Activated CD4-positive, alpha-beta T cell treated with anti-CD3 and anti-CD28 coated beads, Interleukin-2, amount 50 U/mL, for 16 hours (primary cell): ENCODE measurements around the gene TAPT1.
"Not testable (repeated sequence)": the region's sequence is repeated elsewhere in the genome, so short reads cannot be mapped to it uniquely, and the experiment has no call there.

Experiments used
- DNase-seq: peaks from one replicate; pipeline ENCODE4 v3.0.0-alpha.2; 2020

TAPT1 gene

DNA sequence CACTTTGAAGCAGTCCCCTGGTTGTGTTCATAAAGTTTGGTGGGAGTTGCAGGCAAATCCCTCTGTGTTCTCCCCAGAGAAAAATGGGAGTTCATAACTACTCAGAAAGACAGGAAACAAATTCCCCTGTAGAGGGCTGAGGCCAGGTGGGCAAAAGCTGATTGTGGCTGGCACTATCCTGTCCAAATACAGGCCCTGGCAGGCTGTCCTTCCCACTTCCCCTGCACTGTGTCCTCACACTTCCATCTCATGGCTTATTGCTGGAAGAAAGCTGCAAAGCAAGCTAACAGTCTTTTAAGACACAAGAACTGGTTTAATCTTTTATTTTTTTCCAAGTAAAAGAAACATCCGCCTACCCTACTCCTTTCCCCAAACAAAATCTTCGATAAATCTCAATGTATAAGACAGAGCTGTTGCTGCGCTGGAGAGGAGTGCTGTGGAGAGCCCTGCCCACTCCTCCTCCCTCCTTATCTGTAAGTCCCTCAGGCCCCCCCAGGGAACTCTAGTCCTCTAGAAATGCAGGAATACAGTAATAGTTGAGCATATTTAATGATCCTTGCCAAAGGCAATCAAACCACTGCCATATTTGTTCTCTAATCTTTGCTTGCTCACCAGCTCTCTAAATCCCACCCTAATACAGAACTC lies 14.0 kb downstream of the TAPT1 start:
- DNase-seq = no peak

DNA sequence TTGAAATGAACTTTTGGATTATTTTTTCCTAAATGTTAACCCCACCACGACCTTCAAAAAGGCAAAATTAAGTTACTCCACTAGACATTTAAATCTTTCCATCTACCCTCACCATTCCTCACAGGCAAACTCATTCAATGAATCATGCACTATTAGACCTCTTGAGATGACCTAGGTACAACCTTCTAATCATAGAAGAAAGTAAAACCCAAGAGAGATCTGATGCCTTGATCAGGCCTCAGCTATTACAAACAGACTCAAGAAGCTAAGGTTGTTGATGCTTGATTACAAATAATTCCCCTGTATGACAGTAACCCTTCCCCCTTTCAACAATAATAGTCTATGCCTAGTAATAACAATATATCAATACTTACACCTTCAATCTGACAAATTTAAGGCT lies 18.9 kb downstream of the TAPT1 start:
- no peak for DNase-seq

DNA sequence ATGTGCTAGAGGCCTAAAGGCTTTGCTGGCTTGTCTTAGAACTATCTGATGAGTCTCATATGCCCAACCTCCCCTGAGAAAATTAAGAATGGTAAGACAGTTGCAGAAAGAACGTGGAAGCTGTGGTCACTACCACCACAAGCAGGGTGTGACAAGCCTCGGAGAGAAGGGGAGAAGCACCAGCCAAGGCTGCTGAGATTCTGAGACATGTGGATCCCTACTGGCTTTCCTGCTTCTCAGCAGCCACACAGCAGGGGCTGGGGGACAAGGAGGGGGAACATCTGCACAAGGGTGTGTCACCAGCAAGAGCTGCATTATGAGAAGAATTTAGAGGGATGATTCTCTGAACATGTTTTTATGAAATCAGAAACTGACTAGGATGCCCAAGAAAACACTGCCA lies 19.4 kb downstream of the TAPT1 start:
- no peak for DNase-seq

DNA sequence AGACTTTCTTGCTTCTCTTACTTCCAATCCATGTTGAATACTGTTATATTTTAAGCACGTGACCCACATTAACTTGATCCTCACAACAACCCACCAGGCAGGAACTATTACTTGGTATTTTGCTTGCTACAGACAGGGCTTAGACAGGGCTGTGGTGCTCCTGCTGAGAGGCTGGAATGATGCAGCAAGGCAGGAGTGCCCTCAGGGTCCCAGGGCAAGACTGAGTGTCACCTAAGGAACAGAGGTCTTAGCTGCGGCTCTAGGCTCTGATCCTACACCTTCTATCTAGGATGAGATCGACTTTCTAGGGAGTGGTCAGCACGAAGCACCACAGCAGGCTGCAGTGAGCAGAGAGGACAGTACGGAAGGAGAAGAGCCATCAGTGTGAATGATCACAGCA lies 20.0 kb downstream of the TAPT1 start:
- DNase-seq = no peak

DNA sequence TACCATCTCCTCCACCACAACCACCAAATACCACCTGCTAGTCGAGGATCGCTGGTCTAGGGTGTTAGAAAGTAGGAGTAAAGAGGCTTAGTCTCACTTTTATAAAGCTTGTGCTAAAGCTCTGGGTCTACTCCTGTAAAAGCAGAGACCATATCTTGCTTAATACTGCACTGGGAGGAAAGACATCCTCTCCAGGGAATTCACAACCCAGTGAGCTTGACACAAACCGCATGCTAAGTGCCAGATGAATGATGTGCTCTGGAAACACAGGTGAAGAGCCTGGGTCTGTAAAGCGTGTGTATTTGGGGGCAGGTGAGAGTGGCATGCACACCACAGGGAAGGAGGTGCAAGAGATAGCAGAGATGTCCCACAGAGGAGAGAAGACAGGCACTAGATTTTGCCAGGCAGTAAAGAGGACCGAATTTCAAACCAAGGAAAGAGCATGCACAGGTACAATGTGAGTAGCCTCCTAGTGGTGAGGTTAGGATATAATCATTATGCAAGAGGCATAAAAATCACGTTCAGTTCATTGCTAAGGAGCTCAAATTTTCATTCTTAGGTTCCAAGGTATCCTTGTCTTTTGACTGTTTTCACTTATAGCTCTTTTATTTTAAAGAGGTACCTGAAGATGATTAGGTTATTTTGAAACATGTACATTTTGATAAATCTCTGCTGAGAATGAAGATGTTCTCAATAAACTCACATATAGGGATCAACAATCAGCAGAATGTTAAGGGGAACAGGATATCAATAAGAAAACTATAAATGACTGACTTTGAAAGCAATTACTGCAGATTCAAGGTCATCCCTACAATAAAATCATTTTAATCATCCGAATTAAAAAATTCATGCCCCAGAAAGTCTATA lies 20.7 kb downstream of the TAPT1 start:
- peak; percentile 39 for DNase-seq

DNA sequence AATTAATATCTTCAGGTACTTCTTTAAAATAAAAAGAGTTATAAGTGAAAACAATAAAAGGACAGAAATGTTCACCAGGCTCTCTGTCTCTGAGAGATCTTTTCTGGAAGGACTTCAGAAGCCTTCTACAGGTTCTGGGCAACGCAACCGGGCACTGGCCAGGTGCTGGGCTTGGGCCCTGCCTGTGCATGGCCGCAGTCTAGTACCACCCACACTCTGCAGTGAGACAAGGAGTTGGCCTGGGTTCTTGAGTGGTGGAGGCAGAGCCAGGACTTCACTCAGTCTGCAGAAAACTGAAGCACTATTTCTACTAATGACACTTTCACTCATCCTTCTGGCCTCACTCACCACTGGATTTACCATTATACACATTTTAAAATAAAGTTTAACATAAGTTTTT lies 21.8 kb downstream of the TAPT1 start:
- no peak for DNase-seq

DNA sequence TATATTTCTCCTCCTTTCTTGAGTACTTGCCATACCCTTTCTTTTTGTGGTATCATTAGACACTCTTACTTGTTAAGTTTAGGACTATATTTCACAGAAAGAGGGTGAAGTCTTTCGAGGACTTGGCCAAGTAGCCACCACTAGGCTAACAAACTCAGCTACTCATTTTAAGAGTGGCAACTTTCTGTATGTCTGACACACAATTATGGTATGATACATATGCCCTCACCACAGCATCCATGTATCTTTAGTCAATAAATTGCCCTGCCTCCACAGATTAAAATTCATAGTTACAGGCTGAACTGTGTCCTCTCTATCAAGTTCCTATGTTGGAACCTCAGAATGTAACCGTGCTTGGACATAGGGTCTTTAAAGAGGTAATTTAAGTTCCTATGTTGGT lies 23.2 kb downstream of the TAPT1 start:
- no peak for DNase-seq

DNA sequence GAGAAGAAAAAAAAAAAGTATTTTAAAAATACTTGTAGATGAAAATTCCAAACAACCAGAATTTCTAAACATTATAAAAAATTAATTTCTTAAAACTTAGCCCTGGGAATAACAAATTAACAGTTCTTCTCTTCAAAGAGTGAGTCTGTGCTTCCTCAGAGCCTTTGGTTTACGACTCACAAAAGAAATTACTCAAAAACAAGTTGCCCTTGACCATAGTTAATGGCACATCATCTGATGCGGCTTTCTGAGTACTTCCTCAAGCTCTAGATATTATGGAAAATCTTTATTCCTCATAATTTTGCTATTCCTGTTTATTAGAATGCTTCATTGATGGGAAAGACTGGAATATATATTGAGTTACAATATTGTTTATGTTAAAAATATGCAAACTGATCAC lies 23.7 kb downstream of the TAPT1 start:
- DNase-seq = no peak

DNA sequence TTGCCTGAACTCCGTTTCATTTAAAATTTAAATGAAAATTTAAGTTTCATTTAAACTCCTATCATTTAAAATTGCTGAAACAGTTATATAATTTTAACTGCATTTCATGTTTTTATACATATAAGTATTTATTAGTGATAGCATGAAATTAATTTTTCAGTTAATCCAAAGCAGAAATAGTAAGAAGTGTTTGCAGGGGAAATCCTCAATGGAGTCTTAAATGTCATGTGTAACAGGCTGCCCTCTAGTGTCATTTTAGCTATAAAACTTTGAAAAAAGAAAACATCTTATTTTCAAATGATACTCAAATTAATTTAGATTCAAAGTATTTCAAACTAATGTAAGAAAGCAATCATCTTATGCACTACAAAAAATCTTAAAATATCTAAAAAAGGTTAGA lies 27.2 kb downstream of the TAPT1 start:
- DNase-seq = no peak

DNA sequence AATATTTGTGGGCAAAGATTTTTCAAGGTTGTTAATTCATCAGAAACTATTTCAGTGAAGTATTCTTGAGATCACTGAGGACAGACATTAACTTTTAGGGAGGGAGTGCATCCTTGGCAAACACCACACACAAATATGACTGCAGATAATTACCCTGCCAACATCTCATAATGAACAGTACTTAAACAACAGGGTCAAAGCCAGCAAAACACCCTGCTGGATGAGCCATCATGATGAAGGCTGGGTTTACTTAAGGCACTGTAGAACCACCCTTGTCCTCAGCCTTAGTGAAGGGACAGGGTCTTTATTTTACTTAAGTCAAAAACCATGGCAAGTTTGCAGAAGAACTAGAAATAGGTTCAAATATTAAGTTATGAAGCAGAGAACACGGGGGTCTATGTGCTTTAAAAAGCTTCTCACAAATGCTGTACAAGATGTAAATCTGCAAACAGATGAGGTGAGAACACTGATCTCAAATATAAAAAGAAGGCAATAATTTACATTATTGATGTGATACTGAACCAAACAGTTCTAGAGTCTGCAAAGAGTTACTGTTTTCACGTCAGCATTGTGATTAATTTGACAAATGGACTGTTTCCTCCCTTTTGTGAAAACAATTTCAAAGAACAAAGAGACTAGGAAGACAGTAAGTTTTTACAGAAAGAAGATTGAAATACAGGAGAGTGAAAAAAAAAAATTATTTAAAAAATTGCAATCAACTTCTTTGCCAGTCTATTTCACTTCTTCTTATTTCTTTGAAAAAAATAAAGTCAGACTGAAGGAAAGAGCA lies 28.2 kb downstream of the TAPT1 start:
- no peak for DNase-seq

DNA sequence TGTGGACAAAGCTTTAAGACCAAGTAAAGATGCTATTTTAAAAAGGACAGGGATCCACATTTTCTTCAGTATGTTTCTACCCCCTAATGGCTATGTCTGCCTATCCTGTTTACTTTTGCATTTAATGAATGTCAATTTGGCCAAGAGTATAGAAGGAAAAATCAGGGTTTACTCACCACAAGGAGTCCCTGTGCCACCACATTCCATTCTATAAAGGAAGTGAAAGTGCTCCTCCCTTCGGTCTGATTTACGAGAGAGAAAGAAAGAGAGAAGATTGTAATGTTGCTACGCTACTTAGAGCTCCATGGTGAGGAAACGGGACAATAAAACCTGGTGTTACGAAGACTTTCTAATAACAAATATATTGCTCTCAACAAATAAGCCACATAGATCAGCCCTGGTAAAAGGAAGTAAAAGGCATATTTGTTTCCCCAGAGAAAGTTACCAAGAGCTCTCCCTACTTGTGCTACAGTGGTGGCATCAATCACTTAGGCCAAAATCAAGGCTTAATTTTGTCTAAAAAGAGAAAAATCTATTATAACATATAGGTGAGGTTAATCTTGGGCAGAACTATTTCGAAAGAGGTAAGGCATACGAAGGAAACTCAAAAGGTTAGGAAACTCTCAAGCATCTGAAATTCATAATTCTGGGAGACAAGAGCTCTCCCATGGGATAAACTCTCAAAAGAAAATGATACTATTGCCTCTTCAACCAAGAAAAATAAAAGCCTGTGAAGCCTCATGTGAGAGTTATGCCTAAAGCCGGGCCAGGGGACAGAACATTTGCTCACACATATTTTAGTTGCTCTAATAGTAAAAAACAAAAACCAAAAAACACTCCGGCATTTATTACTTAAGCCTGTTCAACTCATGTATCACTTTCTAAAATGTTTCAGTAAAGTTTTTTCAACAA lies 29.5 kb downstream of the TAPT1 start:
- DNase-seq = no peak

DNA sequence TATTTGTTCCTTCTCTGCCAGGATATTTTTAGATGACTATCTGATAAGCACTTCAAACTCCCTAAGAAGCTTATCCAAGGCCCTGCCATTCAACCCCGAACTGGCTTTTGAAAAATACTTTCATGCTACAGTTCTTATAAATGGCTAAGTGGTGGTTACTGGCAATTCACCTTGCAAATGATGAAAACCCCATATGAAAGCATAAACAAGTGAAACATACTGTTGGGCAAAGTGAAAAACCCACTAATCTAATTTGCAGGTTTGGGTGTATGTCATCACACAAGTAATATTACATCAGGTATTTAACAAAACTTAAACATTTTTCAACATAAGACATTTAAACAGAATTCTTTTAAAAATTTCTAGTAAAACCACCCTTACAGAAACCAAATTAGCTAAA lies 31.1 kb downstream of the TAPT1 start:
- no peak for DNase-seq

DNA sequence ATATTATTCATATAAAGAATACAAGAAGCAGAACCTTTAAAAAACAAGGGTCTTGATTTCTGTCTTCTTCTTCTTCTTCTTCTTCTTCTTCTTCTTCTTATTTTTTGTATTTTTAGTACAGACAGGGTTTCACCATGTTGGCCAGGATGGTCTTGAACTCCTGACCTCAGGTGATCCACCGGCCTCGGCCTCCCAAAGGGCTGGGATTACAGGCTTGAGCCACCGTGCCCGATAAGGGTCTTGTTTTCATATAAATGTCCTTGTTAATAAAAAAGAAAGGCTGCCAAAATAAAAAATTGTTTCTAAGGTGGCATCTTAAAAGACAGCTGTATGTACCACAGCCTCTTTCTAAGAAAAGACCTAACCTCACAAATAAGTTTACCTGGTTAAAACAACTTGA lies 31.5 kb downstream of the TAPT1 start:
- DNase-seq = not testable (repeated sequence)

DNA sequence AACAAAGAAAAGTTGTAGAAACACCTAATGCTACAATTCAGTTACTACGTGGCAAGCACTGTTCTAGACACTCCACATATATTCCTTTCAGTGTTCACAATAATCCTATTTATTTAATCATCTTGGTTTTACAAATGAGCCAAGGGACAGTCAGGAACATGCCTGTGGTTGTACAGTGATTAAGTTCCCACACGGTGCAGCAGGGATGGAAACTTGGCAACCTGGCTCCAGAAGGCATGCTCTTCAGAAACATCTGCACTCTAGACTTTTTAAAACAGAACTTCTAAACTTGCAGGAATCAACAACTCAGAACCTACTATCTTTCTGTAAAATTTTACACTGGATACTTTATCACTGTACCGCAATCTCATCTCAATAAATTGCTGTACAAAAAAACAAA lies 32.1 kb downstream of the TAPT1 start:
- no peak for DNase-seq

DNA sequence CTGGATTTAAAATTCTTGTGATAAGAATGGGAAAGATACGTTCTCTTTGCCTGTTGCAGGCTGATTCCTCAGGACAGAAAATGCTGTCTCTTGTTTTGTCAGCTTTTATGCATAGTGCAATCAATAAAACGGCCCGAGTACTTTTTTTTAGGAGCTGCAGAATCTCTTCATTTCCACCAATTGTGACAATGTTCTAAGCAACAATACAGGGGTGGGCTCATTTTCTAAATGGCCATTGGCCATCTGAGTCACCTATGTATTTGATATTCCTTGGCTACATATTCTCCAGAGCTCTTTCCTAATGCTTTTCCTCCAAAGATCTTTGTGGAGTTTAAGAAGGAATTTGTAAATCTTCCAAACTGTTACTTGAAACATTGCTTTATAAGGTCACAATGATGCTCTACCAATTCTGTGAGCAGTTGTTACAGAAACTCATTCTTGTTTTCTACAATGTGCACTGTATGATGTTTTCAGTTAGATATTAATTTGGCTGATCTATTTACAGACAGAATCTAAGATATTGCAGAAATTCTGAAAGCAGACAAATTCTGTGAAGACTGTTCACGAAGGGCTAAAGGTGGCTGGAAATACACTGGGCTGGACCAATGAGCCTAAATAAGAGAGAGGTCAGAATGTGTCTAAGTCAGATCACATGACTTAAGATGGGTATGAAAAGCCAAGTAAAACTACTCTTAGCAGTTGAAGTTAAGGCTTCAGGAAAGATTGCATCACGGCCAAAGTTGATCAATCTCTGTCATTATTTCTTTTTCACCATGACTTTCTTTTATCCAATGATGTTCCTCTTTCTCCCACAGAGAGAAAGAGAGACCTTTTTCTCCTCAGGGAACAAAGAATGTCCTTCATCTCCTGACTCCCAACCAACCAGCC lies 33.4 kb downstream of the TAPT1 start:
- no peak for DNase-seq

DNA sequence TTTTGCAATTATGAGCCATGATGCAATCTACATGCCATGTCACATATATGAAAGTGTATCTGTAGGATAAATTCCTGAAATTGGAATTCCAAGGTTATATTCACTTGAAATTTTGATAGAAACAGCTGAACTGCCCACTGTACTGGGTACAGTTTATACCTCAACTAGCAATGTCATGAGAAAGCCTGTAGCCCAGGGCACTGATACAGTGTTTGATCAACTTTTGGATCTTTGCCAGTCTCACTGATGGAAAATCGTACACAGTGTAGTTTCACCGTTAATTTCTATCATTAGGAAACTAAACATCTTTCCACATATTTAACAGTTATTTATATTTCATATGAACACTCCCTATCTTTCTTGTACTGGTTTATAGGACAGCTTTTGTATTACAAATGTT lies 34.2 kb downstream of the TAPT1 start:
- DNase-seq = no peak

DNA sequence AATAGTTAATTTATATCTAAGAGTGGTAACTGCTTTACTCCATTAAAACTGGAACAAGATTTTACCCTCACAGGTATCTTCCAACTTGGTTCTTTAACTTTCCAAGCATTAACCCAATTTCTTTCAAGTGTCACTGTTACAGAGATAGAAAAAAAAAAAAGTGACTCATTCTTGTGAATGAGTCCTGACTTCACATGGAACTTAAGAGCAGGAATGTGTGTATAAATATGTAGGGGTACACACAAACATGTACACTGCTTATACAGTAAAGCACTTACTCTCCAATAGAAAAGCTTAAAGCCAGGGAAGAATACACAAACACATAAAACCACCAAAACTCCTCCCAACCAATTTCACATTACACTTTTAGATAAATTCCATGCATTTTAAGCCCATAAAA lies 38.8 kb downstream of the TAPT1 start:
- DNase-seq = no peak

DNA sequence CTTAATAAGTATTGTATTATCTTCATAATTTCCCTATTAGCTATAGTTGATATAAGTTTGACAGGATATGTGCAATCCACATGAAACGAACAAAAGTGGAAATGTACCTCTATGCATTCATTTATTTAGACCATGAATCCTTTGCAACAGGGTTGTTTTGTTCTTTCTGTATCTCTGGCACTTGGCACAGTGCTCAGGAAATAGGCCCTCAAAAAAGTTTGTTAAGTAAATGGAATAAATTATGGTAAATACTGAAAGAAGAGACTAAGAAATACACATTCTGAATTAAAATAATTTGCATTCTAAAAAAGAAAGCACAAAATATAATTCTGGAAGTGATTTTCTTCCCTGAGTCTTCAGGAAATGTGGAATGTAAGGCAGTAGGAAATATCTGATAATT lies 39.3 kb downstream of the TAPT1 start:
- DNase-seq = no peak

DNA sequence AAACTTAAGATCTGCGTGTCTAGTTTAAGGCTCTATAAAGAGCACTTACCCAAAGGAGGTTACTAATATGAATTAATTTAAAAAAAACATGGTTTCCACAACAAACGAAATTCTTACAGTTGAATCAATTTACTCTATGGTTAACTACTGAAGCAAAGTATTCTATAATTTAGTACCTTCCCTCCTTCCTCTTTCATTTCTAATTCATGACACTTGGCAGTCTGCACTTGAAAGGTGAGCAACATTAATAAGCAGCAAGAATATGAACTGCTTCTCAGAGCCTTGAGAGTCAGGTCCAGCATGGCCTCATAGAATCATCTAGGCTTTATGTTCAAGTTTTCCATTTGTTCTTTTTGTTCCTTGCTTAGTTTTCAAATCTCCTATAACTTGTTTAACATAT lies 42.7 kb downstream of the TAPT1 start:
- no peak for DNase-seq

DNA sequence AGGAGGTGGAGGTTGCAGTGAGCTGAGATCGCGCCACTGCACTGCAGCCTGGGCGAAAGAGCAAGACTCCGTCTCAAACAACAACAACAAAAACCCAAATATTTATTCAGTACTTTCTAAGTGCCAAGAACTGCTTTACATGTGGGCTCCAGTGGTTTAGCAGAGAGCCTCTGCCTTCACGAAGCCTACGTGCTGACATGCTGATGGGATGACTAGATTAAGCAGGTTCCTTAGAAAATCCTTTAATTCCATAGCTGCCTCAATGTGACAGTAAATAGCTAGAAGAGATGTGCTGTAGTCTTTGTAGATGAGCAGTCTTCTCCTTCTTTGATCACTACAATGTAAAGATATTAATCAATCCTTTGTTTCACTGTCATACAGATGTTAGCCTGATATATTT lies 49.6 kb downstream of the TAPT1 start:
- DNase-seq = no peak

DNA sequence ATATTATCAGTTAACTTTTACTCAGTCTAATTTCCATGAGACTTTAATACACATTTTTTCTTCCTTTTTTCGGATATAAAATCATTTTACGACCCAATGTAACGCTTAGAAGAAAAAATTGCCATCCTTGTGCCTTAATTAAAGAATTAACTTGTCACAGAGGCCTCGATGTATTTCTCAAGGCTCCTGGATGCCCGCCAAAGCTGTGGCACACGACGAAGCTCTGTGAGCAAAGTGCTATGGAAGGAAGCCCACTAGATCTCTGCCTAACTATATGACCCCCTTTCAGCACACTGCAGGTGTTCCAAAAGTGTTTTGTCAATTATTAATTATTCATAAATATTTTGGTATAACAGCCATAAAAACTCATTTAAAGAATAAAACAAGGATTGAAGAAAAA lies 54.4 kb downstream of the TAPT1 start:
- no peak for DNase-seq

DNA sequence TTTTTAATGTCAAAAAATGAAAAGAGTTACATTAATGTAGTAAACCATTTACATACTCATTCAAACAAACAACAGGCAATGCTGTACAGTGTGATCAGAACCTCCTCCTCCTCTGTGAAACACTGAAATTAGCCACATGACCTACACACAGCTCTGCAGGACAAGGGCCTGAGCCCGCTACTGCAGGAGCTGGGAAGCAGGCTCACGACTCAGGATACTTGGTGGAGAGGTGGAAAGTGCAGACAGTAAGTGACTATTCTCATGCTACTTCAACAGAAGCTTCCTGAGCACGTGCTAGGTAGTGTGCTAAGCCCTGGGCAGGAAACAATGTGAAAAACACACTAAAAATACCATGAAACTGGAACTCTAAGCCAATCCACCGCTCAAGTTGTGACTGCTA lies 56.8 kb downstream of the TAPT1 start:
- DNase-seq = no peak
